Neuronal stem cell (in vitro differentiated cells): ENCODE data around the gene C10orf71.

ENCODE experiments used
- DNase-seq: peaks from one replicate; pipeline ENCODE4 v3.0.0-alpha.2; 2013; ENCODE audit warnings: low spot score
- H2AFZ ChIP-seq: one replicate; pipeline ENCODE4 v1.6.1; 2013; ENCODE audit warnings: mild to moderate bottlenecking, low read length, inconsistent platforms
- H2AK5ac ChIP-seq: 2 replicates; pipeline ENCODE4 v1.6.1; 2013; ENCODE audit warnings: low read depth, mild to moderate bottlenecking, inconsistent platforms, low read length, moderate library complexity, mixed read lengths
- H2BK120ac ChIP-seq: 2 replicates; pipeline ENCODE4 v1.6.1; 2013; ENCODE audit warnings: low read depth, mild to moderate bottlenecking, inconsistent platforms, low read length, moderate library complexity, mixed read lengths
- H2BK12ac ChIP-seq: one replicate; pipeline ENCODE4 v1.6.1; 2013; ENCODE audit warnings: low read length, inconsistent platforms
- H2BK15ac ChIP-seq: 2 replicates; pipeline ENCODE4 v1.6.1; 2013; ENCODE audit warnings: mild to moderate bottlenecking, low read length, inconsistent platforms, mixed read lengths
- H2BK5ac ChIP-seq: one replicate; pipeline ENCODE4 v1.6.1; 2013; ENCODE audit warnings: inconsistent platforms, mild to moderate bottlenecking, low read length, moderate library complexity
- H3K14ac ChIP-seq: one replicate; pipeline ENCODE4 v1.6.1; 2013; ENCODE audit warnings: low read length, inconsistent platforms
- H3K18ac ChIP-seq: 2 replicates; pipeline ENCODE4 v1.6.1; 2013; ENCODE audit warnings: low read length, inconsistent platforms
- H3K23ac ChIP-seq: 2 replicates; pipeline ENCODE4 v1.6.1; 2013; ENCODE audit warnings: low read depth, mild to moderate bottlenecking, mixed read lengths, low read length, inconsistent platforms; ENCODE audit not compliant: poor library complexity
- H3K27ac ChIP-seq: replicated peaks from 3 replicates; pipeline ENCODE4 v1.5.1; 2013; ENCODE audit warnings: low read length, inconsistent platforms
- H3K27me3 ChIP-seq, 3 experiments: 2 replicates each; pipeline ENCODE4 v1.6.1; 2013; ENCODE audit warnings: low read length in 3 of 3, mild to moderate bottlenecking in 2 of 3, inconsistent platforms in 1 of 3, low read depth in 1 of 3, mixed read lengths in 1 of 3, moderate library complexity in 1 of 3; ENCODE audit not compliant: control insufficient read depth in 3 of 3, insufficient read depth in 3 of 3
- H3K36me3 ChIP-seq, 2 donors: replicated peaks in 1 of 2; 2 replicates each; pipeline ENCODE4 v1.6.1; 2013; ENCODE audit warnings: low read length in 2 of 2; ENCODE audit not compliant: control insufficient read depth in 2 of 2, insufficient read depth in 2 of 2
- H3K4ac ChIP-seq: 2 replicates; pipeline ENCODE4 v1.6.1; 2013; ENCODE audit warnings: inconsistent platforms, mild to moderate bottlenecking, low read length, moderate library complexity
- H3K4me1 ChIP-seq, 2 donors: 1 replicate in 1 of 2; 2 replicates in 1 of 2; pipeline ENCODE4 v1.6.1; 2013; ENCODE audit warnings: low read length in 2 of 2, low read depth in 1 of 2; ENCODE audit not compliant: control insufficient read depth in 2 of 2, insufficient read depth in 1 of 2
- H3K4me2 ChIP-seq: one replicate; pipeline ENCODE4 v1.6.1; 2013; ENCODE audit warnings: mild to moderate bottlenecking, low read length, inconsistent platforms; ENCODE audit not compliant: insufficient read depth, poor library complexity, severe bottlenecking
- H3K4me3 ChIP-seq, 2 donors: 2 replicates each; pipeline ENCODE4 v1.5.1; 2013; ENCODE audit warnings: low read length in 2 of 2, mild to moderate bottlenecking in 2 of 2, inconsistent platforms in 1 of 2, moderate library complexity in 1 of 2
- H3K79me1 ChIP-seq: one replicate; pipeline ENCODE4 v1.6.1; 2013; ENCODE audit warnings: low read depth, mild to moderate bottlenecking, inconsistent platforms, low read length, moderate library complexity
- H3K9ac ChIP-seq: one replicate; pipeline ENCODE4 v1.6.1; 2013; ENCODE audit warnings: mild to moderate bottlenecking, low read depth, low read length, inconsistent platforms; ENCODE audit not compliant: poor library complexity
- H3K9me3 ChIP-seq, 2 donors: replicated peaks in 1 of 2; 2 replicates each; pipeline versions ENCODE3 to v1.6.1; 2013; ENCODE audit warnings: low read length in 2 of 2, mild to moderate bottlenecking in 2 of 2, inconsistent platforms in 1 of 2, low read depth in 1 of 2, mixed read lengths in 1 of 2, moderate library complexity in 1 of 2; ENCODE audit not compliant: control insufficient read depth in 2 of 2, insufficient read depth in 1 of 2
- H4K8ac ChIP-seq: one replicate; pipeline ENCODE4 v1.6.1; 2013; ENCODE audit warnings: low read depth, mild to moderate bottlenecking, inconsistent platforms, low read length, moderate library complexity
- H4K91ac ChIP-seq: one replicate; pipeline ENCODE4 v1.6.1; 2013; ENCODE audit warnings: low read length, low read depth, mild to moderate bottlenecking, inconsistent platforms; ENCODE audit not compliant: poor library complexity
- WGBS, 2 donors: extraction: QIAGEN DNeasy Blood & Tissue Kit; methylation state at CpG; one replicate each; pipeline ENCODE4 v1.1.7; 2013; ENCODE audit warnings: missing lambda C conversion rate in 2 of 2, mixed read lengths in 1 of 2; ENCODE audit not compliant: insufficient read length in 2 of 2, insufficient replicate concordance in 1 of 2; ENCODE audit errors: extremely low coverage in 2 of 2; 5-methylcytosine and 5-hydroxymethylcytosine counted together

Gene C10orf71

GRCh38 chr10:49288341-49289065 lies 10.5 kb upstream of the C10orf71 start:
- no peak overlapping the region for H2AFZ ChIP-seq
- peak overlapping the region; percentile 52 for H3K18ac ChIP-seq

GRCh38 chr10:49289480-49289879 lies 9.5 kb upstream of the C10orf71 start:
- H2BK120ac ChIP-seq = no peak overlapping the region
- no peak overlapping the region for H3K9ac ChIP-seq
- H3K4me3 ChIP-seq = no peak overlapping the region
- no peak overlapping the region for H2AK5ac ChIP-seq
- no peak overlapping the region for H3K18ac ChIP-seq
- H4K8ac ChIP-seq = no peak overlapping the region
- DNase-seq = no peak
- H3K4me1 ChIP-seq = peaks cover 0 to 3% of the 10 kb centered on the region in 2 donors
- no peak overlapping the region for H2BK12ac ChIP-seq
- no peak overlapping the region for H3K27ac ChIP-seq
- no peaks in the 10 kb centered on the region for H3K27me3 ChIP-seq
- WGBS, 2 donors = no CpG with 5 or more reads among the region's 4 CpGs
- no peak overlapping the region for H2BK5ac ChIP-seq
- H3K36me3 ChIP-seq = no peaks in the 10 kb centered on the region
- H3K4me2 ChIP-seq = no peak overlapping the region
- no peaks in the 10 kb centered on the region for H3K9me3 ChIP-seq
- no peak overlapping the region for H3K23ac ChIP-seq
- no peak overlapping the region for H2AFZ ChIP-seq
- H2BK15ac ChIP-seq = no peak overlapping the region
- H3K14ac ChIP-seq = no peak overlapping the region
- no peak overlapping the region for H3K4ac ChIP-seq
- no peaks in the 10 kb centered on the region for H3K79me1 ChIP-seq
- no peak overlapping the region for H4K91ac ChIP-seq

More at GRCh38 chr10:49288341-49289065, 10.5 kb upstream of the C10orf71 start:
- H2BK120ac ChIP-seq = no peak overlapping the region
- no peak overlapping the region for H4K91ac ChIP-seq
- no peak overlapping the region for H3K27ac ChIP-seq
- peaks cover 0 to 3% of the 10 kb centered on the region in 2 donors for H3K4me1 ChIP-seq
- H2AK5ac ChIP-seq = no peak overlapping the region
- H2BK12ac ChIP-seq = no peak overlapping the region
- H3K9me3 ChIP-seq = no peaks in the 10 kb centered on the region
- no peaks in the 10 kb centered on the region for H3K79me1 ChIP-seq
- H3K36me3 ChIP-seq = no peaks in the 10 kb centered on the region
- H4K8ac ChIP-seq = no peak overlapping the region
- no peak overlapping the region for H2BK5ac ChIP-seq
- no peak for DNase-seq
- no peak overlapping the region for H3K4me3 ChIP-seq
- no peak overlapping the region for H3K9ac ChIP-seq
- WGBS, 2 donors = no CpG with 5 or more reads among the region's 10 CpGs
- no peak overlapping the region for H3K4me2 ChIP-seq
- H3K4ac ChIP-seq = no peak overlapping the region
- H2BK15ac ChIP-seq = no peak overlapping the region
- H3K27me3 ChIP-seq = no peaks in the 10 kb centered on the region
- no peak overlapping the region for H3K14ac ChIP-seq
- no peak overlapping the region for H3K23ac ChIP-seq

DNA sequence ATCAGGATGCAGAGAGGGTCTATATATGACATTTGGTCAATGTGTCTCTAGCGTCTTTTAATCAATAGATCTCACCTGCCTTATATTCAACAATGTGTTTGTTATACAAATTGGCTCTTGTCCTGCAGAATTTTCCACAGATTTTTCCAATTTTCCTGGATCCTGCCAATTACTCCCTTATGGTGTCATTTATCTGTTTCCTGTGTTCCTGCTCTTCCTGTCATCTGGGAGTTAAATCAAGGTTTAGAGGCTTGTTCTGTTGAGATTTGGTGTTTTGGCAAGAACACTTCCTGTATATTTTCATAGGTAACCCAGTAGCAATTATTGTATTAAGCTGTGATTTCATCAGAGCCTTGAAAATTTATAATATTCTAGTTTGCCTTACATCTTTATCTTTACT lies 8.8 kb upstream of the C10orf71 start:
- Histone ChIP-seq H3K4me3 (no peak overlapping the region), H3K27me3 (no peaks in the 10 kb centered on the region), H2BK15ac (no peak overlapping the region), H3K18ac (no peak overlapping the region), H2AFZ (no peak overlapping the region), H2BK5ac (no peak overlapping the region), H3K4me2 (no peak overlapping the region), H3K14ac (no peak overlapping the region), H3K9ac (no peak overlapping the region), H3K27ac (no peak overlapping the region), H3K9me3 (no peaks in the 10 kb centered on the region), H4K8ac (no peak overlapping the region), H3K4me1 (peaks cover 0 to 3% of the 10 kb centered on the region in 2 donors), H3K4ac (no peak overlapping the region), H2AK5ac (no peak overlapping the region), H2BK12ac (no peak overlapping the region), H3K36me3 (no peaks in the 10 kb centered on the region), H3K79me1 (no peaks in the 10 kb centered on the region), H2BK120ac (no peak overlapping the region), H4K91ac (no peak overlapping the region), H3K23ac (no peak overlapping the region)
- no CpG with 5 or more reads among the region's 1 CpG for WGBS, 2 donors
- no peak for DNase-seq

DNA sequence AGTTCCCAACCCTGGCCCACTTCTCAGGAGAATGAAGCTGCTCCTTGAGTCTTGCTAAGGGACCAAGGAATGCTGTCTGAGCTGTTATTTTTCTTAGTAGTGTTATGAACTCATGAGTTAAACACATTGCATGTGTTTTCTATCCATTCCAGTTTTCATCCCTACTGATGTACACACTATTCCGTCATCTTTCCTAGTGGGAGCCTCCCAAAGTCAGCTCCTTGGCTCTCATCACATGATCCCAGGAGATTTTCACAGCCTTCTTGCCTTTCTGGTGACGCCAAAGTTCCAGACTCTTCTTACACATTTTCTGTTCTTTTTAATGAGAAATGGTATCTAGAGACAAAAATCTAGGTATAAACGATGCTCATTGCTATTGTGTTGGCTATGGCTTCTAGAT lies 8.4 kb upstream of the C10orf71 start:
- Histone ChIP-seq H3K79me1 (no peaks in the 10 kb centered on the region), H3K18ac (no peak overlapping the region), H3K4me1 (peaks cover 0 to 3% of the 10 kb centered on the region in 2 donors), H3K27ac (no peak overlapping the region), H2BK15ac (no peak overlapping the region), H3K23ac (no peak overlapping the region), H3K9ac (no peak overlapping the region), H3K4ac (no peak overlapping the region), H3K36me3 (no peaks in the 10 kb centered on the region), H3K27me3 (no peaks in the 10 kb centered on the region), H3K14ac (no peak overlapping the region), H3K9me3 (no peaks in the 10 kb centered on the region), H2BK5ac (no peak overlapping the region), H2AFZ (no peak overlapping the region), H2BK12ac (no peak overlapping the region), H2BK120ac (no peak overlapping the region), H3K4me3 (no peak overlapping the region), H2AK5ac (no peak overlapping the region), H4K91ac (no peak overlapping the region), H3K4me2 (no peak overlapping the region), H4K8ac (no peak overlapping the region)
- WGBS, 2 donors = no CpG with 5 or more reads among the region's 3 CpGs
- no peak for DNase-seq
